ENCODE data around the gene PPP2R5D.

PPP2R5D gene

GRCh38 chr6:42963855-42964605, 20.3 kb upstream of the PPP2R5D start:
- peak; percentile 60 for DNase-seq (ENCODE audit: low spot score)

- DNase-seq (ENCODE audit: low spot score) = no peak
These were observed 17.8 kb upstream of the PPP2R5D start for GRCh38 chr6:42966571-42966970.

GRCh38 chr6:42967228-42967627, 17.1 kb upstream of the PPP2R5D start:
- DNase-seq (ENCODE audit: low spot score) = no peak

- DNase-seq (ENCODE audit: low spot score) = no peak
These were observed 16.2 kb upstream of the PPP2R5D start for GRCh38 chr6:42968126-42968701.

GRCh38 chr6:42968783-42969182, 15.6 kb upstream of the PPP2R5D start:
- no peak for DNase-seq (ENCODE audit: low spot score)

- DNase-seq (ENCODE audit: low spot score) = no peak
These were observed 14.9 kb upstream of the PPP2R5D start for GRCh38 chr6:42969431-42969830.

- DNase-seq (ENCODE audit: low spot score) = no peak
These were observed 14.4 kb upstream of the PPP2R5D start for GRCh38 chr6:42969934-42970333.

- DNase-seq (ENCODE audit: low spot score) = peak; percentile 37
These were observed 13.3 kb upstream of the PPP2R5D start for GRCh38 chr6:42970871-42971612.

- DNase-seq (ENCODE audit: low spot score) = no peak
These were observed 12.5 kb upstream of the PPP2R5D start for GRCh38 chr6:42971746-42972327.

GRCh38 chr6:42973926-42974325, 10.4 kb upstream of the PPP2R5D start:
- DNase-seq (ENCODE audit: low spot score) = no peak

GRCh38 chr6:42974919-42975505, 9.4 kb upstream of the PPP2R5D start:
- DNase-seq (ENCODE audit: low spot score) = no peak

GRCh38 chr6:42978487-42978838, 5.9 kb upstream of the PPP2R5D start:
- peak; percentile 60 for DNase-seq (ENCODE audit: low spot score)

GRCh38 chr6:42978839-42979522, 5.4 kb upstream of the PPP2R5D start, which contains the start of gene PEX6:
PEX6 (minus strand) TSS chr6:42979181; CDS start chr6:42979150, 31 bp downstream.
- peak; percentile 88 for DNase-seq (ENCODE audit: low spot score)

- peak; percentile 60 for DNase-seq (ENCODE audit: low spot score)
These were observed 4.7 kb upstream of the PPP2R5D start for GRCh38 chr6:42979523-42980177.

GRCh38 chr6:42981836-42982235, 2.5 kb upstream of the PPP2R5D start:
- DNase-seq (ENCODE audit: low spot score) = no peak

GRCh38 chr6:42984924-42985475, 630 bp downstream of the PPP2R5D start:
- no peak for DNase-seq (ENCODE audit: low spot score)

GRCh38 chr6:42987533-42988451, 3.4 kb downstream of the PPP2R5D start:
- no peak for DNase-seq (ENCODE audit: low spot score)

- DNase-seq (ENCODE audit: low spot score) = peak; percentile 41
These were observed 4.2 kb downstream of the PPP2R5D start for GRCh38 chr6:42988486-42989020.

GRCh38 chr6:42989923-42990322, 5.6 kb downstream of the PPP2R5D start:
- DNase-seq (ENCODE audit: low spot score) = no peak

Measured in hepatic stellate cell (primary cell).